Keratinocyte (primary cell): Measurements from ENCODE around the gene DRICH1. TPM values are rescaled to one million over a fixed set of nuclear protein-coding genes. Genes with fewer than 3 reads are reported as not detected.
"Not testable (repeated sequence)": the region's sequence is repeated elsewhere in the genome, so short reads cannot be mapped to it uniquely, and the experiment has no call there.

ENCODE experiments used
- DNase-seq: peaks from one replicate; pipeline ENCODE4 v3.0.0-alpha.2; 2011; ENCODE audit warnings: low read depth, missing footprints, low spot score
- FAIRE-seq: peaks from 2 replicates; lab custom pipeline; 2011; peaks lifted over from hg19 to GRCh38; lab: Jason Lieb, UNC
- H2AFZ ChIP-seq: 2 replicates; pipeline ENCODE4 v1.6.0; 2012; ENCODE audit warnings: low read length, control low read depth, inconsistent platforms; ENCODE audit not compliant: control insufficient read depth
- H3K27ac ChIP-seq: 2 replicates; pipeline ENCODE4 v1.5.1; 2011; ENCODE audit warnings: low read length; ENCODE audit not compliant: control insufficient read depth, insufficient read depth
- H3K27me3 ChIP-seq: 3 replicates; pipeline ENCODE4 v1.6.0; 2011; ENCODE audit warnings: low read length; ENCODE audit not compliant: control insufficient read depth, insufficient read depth; ENCODE audit errors: extremely low read depth
- H3K36me3 ChIP-seq, 2 experiments: 2 replicates in 1 of 2; 3 replicates in 1 of 2; pipeline ENCODE4 v1.5.1; 2011; ENCODE audit warnings: low read length in 2 of 2, mild to moderate bottlenecking in 1 of 2; ENCODE audit not compliant: control insufficient read depth in 2 of 2, insufficient read depth in 2 of 2; ENCODE audit errors: extremely low read depth in 1 of 2
- H3K4me1 ChIP-seq: 3 replicates; pipeline ENCODE4 v1.5.1; 2011; ENCODE audit warnings: low read length; ENCODE audit not compliant: control insufficient read depth, insufficient read depth; ENCODE audit errors: extremely low read depth
- H3K4me2 ChIP-seq: 3 replicates; pipeline ENCODE4 v1.6.0; 2011; ENCODE audit warnings: low read depth, low read length; ENCODE audit not compliant: control insufficient read depth, insufficient read depth; ENCODE audit errors: extremely low read depth
- H3K4me3 ChIP-seq, 3 experiments: fragments of 200-600 bp in 1 of 3; sonication (generic) in 1 of 3; 2 replicates in 2 of 3; 3 replicates in 1 of 3; pipeline ENCODE4 v1.5.1; 2011 to 2016; ENCODE audit warnings: low read length in 3 of 3, mild to moderate bottlenecking in 3 of 3, control low read depth in 2 of 3, inconsistent platforms in 1 of 3, low read depth in 1 of 3, mixed read lengths in 1 of 3, mixed run types in 1 of 3, moderate library complexity in 1 of 3; ENCODE audit not compliant: control insufficient read depth in 2 of 3, insufficient read depth in 2 of 3; ENCODE audit errors: extremely low read depth in 1 of 3
- H3K79me2 ChIP-seq: 2 replicates; pipeline ENCODE4 v1.6.0; 2012; ENCODE audit warnings: low read length; ENCODE audit not compliant: control insufficient read depth, insufficient read depth
- H3K9ac ChIP-seq: 3 replicates; pipeline ENCODE4 v1.6.0; 2011; ENCODE audit warnings: low read length; ENCODE audit not compliant: control insufficient read depth, insufficient read depth; ENCODE audit errors: extremely low read depth
- H3K9me1 ChIP-seq: 3 replicates; pipeline ENCODE4 v1.6.0; 2011; ENCODE audit warnings: low read length; ENCODE audit not compliant: control insufficient read depth, insufficient read depth; ENCODE audit errors: extremely low read depth
- H3K9me3 ChIP-seq: 2 replicates; pipeline ENCODE4 v1.5.1; 2012; ENCODE audit warnings: low read depth, low read length; ENCODE audit not compliant: control insufficient read depth
- H4K20me1 ChIP-seq: 3 replicates; pipeline ENCODE4 v1.6.0; 2011; ENCODE audit warnings: low read length; ENCODE audit not compliant: control insufficient read depth, insufficient read depth; ENCODE audit errors: extremely low read depth
- EZH2 ChIP-seq: IDR thresholded peaks from one replicate; pipeline ENCODE4 v1.6.1; 2012; ENCODE audit warnings: inconsistent platforms, mild to moderate bottlenecking, low read length, moderate library complexity
- dilution Hi-C: fragments of 300-500 bp; cut with MboI; formaldehyde crosslinking; loops from one replicate; pipeline ENCODE4 v1.7.0; 2020; ENCODE audit warnings: low sequenced_read_pairs; ENCODE audit not compliant: extremely low pct_ligation_motif_present
- polyA plus RNA-seq, 5 experiments: library from polyadenylated mRNA; depleted of rRNA in 3 of 5; stranded (reverse) in 3 of 5; stranded (forward) in 1 of 5; unstranded in 1 of 5; fragments of >200 nt; gene quantifications; 1 replicate in 1 of 5; 2 replicates in 3 of 5; 3 replicates in 1 of 5; pipeline versions ENCODE4 v1.2.1 to v1.2.3, GENCODE V29; 2011 to 2012; ENCODE audit warnings: missing spikeins in 2 of 5, low read depth in 1 of 5, low replicate concordance in 1 of 5
- TF ChIP-seq, protein P1 (sequence below), 3 experiments: IDR thresholded peaks in 1 of 3; conservative IDR thresholded peaks in 1 of 3; optimal IDR thresholded peaks in 1 of 3; 2 replicates in 2 of 3; 3 replicates in 1 of 3; pipeline versions ENCODE3 to v1.5.1; 2011; ENCODE audit warnings: low read length in 3 of 3, mild to moderate bottlenecking in 3 of 3, moderate library complexity in 2 of 3, control low read depth in 1 of 3, inconsistent platforms in 1 of 3; ENCODE audit not compliant: insufficient read depth in 2 of 3; ENCODE audit errors: extremely low read depth in 1 of 3

The DRICH1 gene
- polyA plus RNA-seq, 1 donor (not counting 4 experiments of a cell fraction or from before 2014, with no cell fraction given) = 0.12 TPM

DNA sequence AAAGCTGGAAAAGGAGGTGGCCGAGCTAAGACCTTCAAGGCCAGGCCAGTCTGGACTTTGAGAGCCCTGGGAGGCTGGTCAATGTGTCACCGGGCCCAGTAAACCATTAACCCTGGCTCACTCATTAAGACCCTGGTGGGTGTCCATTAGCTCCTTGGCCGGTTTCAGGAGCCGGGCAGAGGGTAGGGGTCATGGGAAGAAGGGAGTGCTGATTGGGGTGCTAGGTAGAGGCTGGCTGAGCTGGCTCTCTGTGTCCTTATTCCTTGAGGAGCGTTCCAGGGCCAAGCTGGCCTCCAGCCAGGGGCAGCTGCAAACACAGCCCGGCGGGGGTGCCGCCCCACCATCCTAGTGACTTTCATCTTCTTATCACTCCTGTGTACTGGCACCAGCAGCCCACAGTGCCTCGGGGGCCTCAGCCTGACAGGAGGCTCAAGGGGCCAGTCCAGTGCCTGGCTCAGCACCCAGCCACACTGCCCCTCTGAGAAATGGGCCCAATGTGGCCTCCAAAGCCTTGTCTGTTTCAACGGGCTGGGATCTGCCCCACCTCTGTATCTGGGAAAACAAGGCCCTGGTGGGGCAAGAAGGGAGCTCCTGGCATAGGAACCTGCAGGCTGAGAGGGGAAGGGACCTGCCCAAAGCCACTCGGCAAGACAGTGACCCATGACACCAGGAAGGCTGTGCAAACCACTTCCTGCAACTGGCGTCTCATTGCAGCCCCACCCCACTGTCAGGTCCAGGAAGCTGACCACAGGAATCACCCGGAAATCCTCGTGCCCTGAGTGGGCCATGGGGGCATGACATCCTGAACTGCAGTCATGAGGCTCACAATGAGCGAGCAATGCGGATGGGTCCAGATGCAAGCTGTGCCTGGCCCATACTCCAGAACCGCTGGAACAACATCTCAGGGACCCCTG lies 43.6 kb upstream of the DRICH1 start:
- no peaks in the 10 kb centered on the region for H3K9me1 ChIP-seq
- DNase-seq = no peak

DNA sequence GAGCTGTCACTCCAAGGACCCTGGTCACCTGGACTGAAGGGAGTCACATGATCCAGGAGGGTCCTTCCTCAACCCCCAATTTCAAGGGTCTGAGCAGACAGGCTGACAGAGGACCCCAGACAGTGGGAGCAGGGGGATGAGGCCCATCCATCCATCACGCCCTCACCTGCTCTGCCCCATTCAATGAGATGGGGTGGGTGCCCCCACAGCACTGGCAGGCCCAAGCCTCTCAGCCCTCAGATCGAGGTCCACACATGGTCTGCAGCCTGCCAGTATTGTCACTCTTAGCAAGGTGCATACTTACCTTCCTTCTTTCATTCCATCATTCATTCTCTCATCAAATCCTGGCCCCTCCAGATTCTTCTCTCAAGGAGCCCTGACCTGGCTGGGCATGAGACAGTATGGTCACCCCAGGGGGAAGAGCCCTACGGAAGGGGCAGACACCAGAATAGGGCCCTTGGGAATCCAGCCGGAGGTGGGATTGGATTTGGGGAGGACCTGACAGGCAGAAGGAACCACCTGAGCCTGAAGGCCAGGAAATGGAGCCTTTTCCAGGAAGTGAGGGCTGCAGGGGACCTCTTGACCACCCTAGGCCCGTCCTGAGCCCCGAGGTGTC lies 42.9 kb upstream of the DRICH1 start:
- H3K27me3 ChIP-seq, dilution Hi-C loops, FAIRE-seq: not testable (repeated sequence)

More for the DNA sequence above, 43.6 kb upstream of the DRICH1 start:
- Histone ChIP-seq H3K79me2 (no peaks in the 10 kb centered on the region), H3K9ac (no peak overlapping the region), H2AFZ (no peak overlapping the region), H3K4me3 (no peak overlapping the region), H3K9me3 (no peaks in the 10 kb centered on the region), H3K27ac (no peak overlapping the region), H3K4me1 (no peaks in the 10 kb centered on the region), H3K27me3 (no peaks in the 10 kb centered on the region), H3K36me3 (peaks cover 0 to 1% of the 10 kb centered on the region in 2 experiments), H4K20me1 (no peaks in the 10 kb centered on the region), H3K4me2 (no peak overlapping the region)
- no peak for FAIRE-seq
- TF ChIP-seq, protein P1, sequence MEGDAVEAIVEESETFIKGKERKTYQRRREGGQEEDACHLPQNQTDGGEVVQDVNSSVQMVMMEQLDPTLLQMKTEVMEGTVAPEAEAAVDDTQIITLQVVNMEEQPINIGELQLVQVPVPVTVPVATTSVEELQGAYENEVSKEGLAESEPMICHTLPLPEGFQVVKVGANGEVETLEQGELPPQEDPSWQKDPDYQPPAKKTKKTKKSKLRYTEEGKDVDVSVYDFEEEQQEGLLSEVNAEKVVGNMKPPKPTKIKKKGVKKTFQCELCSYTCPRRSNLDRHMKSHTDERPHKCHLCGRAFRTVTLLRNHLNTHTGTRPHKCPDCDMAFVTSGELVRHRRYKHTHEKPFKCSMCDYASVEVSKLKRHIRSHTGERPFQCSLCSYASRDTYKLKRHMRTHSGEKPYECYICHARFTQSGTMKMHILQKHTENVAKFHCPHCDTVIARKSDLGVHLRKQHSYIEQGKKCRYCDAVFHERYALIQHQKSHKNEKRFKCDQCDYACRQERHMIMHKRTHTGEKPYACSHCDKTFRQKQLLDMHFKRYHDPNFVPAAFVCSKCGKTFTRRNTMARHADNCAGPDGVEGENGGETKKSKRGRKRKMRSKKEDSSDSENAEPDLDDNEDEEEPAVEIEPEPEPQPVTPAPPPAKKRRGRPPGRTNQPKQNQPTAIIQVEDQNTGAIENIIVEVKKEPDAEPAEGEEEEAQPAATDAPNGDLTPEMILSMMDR (optimal IDR thresholded peaks at IDR 0.05 in 1 of 3, IDR thresholded peaks at IDR 0.05 in 1 of 3, conservative IDR thresholded peaks at IDR 0.05 in 1 of 3; ENCODE audit: extremely low read depth in 1 of 3, insufficient read depth in 2 of 3, low read length in 3 of 3) = no peak
- TF ChIP-seq EZH2 = no peak
- dilution Hi-C loops = no loop called here

More for the DNA sequence above, 42.9 kb upstream of the DRICH1 start:
- H3K4me3 ChIP-seq, H4K20me1 ChIP-seq, H2AFZ ChIP-seq, H3K4me1 ChIP-seq, H3K9ac ChIP-seq, H3K27ac ChIP-seq, H3K4me2 ChIP-seq, H3K79me2 ChIP-seq, H3K9me1 ChIP-seq, H3K36me3 ChIP-seq, H3K9me3 ChIP-seq, DNase-seq: not testable (repeated sequence)
